D721Med (cell line): ENCODE measurements around the gene OPRM1.
"Not testable (repeated sequence)": the region's sequence is repeated elsewhere in the genome, so short reads cannot be mapped to it uniquely, and the experiment has no call there.

ENCODE experiments used
- DNase-seq: peaks from one replicate; pipeline ENCODE4 v3.0.0; 2011; ENCODE audit warnings: low spot score; ENCODE audit not compliant: insufficient read length
- FAIRE-seq: peaks from 2 replicates; lab custom pipeline; 2011; peaks lifted over from hg19 to GRCh38; lab: Jason Lieb, UNC
- CTCF ChIP-seq: IDR thresholded peaks from 2 replicates; pipeline ENCODE4 v1.5.1; 2012; ENCODE audit warnings: mild to moderate bottlenecking, control low read depth; ENCODE audit not compliant: insufficient read depth; ENCODE audit errors: missing control alignments

OPRM1 gene

GRCh38 chr6:154232013-154232910 is 193.2 kb downstream of the OPRM1 start:
- TF ChIP-seq CTCF: no peak
- no peak for FAIRE-seq
- no peak for DNase-seq

- TF ChIP-seq CTCF: no peak
- FAIRE-seq (no peak), DNase-seq (no peak)
Measured at GRCh38 chr6:154233383-154233782, 194.3 kb downstream of the OPRM1 start.

- TF ChIP-seq CTCF: no peak
- FAIRE-seq: no peak
- DNase-seq: no peak
Measured at GRCh38 chr6:154234019-154234772, 195.2 kb downstream of the OPRM1 start.

- no peak for FAIRE-seq
- TF ChIP-seq CTCF: no peak
- DNase-seq: no peak
Measured at GRCh38 chr6:154236646-154237301, 197.7 kb downstream of the OPRM1 start.

GRCh38 chr6:154238831-154239230 is 199.8 kb downstream of the OPRM1 start:
- DNase-seq (no peak), FAIRE-seq (no peak)
- TF ChIP-seq CTCF: no peak

- DNase-seq (no peak), FAIRE-seq (no peak)
- no peak for TF ChIP-seq CTCF
Measured at GRCh38 chr6:154239392-154239791, 200.4 kb downstream of the OPRM1 start.

GRCh38 chr6:154241061-154241460 is 202.0 kb downstream of the OPRM1 start:
- DNase-seq, FAIRE-seq: not testable (repeated sequence)
